Breast epithelium (tissue), 4 donors: ENCODE data around the gene THSD4. TPM values are rescaled to one million over a fixed set of nuclear protein-coding genes. Genes with fewer than 3 reads are reported as not detected.

Experiments
- DNase-seq, 2 donors: peaks; one replicate each; pipeline ENCODE4 v3.0.0-alpha.2; 2019; ENCODE audit warnings: low spot score in 2 of 2
- H3K27ac ChIP-seq, 2 donors: fragments of 200-600 bp; sonication (generic) in 1 of 2; one replicate each; pipeline ENCODE4 v1.5.1; 2016 to 2019; ENCODE audit warnings: mild to moderate bottlenecking in 1 of 2
- H3K27me3 ChIP-seq, 2 donors: fragments of 200-600 bp; sonication (generic) in 1 of 2; one replicate each; pipeline versions ENCODE4 v1.5.1 to v1.6.0; 2017 to 2019; ENCODE audit warnings: control low read depth in 1 of 2, mild to moderate bottlenecking in 1 of 2
- H3K36me3 ChIP-seq: fragments of 200-600 bp; one replicate; pipeline ENCODE4 v1.5.1; 2019
- H3K4me1 ChIP-seq, 2 donors: fragments of 200-600 bp; sonication (generic); one replicate each; pipeline ENCODE4 v1.5.1; 2016 to 2019; ENCODE audit warnings: control low read depth in 1 of 2
- H3K4me3 ChIP-seq, 3 donors: fragments of 200-600 bp; sonication (generic); 1 replicate in 2 of 3; 2 replicates in 1 of 3; pipeline ENCODE4 v1.5.1; 2016 to 2019; ENCODE audit warnings: mild to moderate bottlenecking in 3 of 3, moderate library complexity in 2 of 3
- H3K9me3 ChIP-seq, 2 donors: fragments of 200-600 bp; sonication (generic) in 1 of 2; one replicate each; pipeline ENCODE4 v1.5.1; 2016 to 2019; ENCODE audit warnings: control low read depth in 1 of 2
- POLR2A ChIP-seq: fragments of 450-650 bp; IDR thresholded peaks from one replicate; pipeline ENCODE4 v1.6.1; 2016; ENCODE audit warnings: antibody characterized with exemption, mild to moderate bottlenecking, moderate library complexity
- POLR2AphosphoS5 ChIP-seq, 3 donors: sonication (generic); formaldehyde crosslinking; IDR thresholded peaks; one replicate each; pipeline ENCODE4 v1.6.1; 2017; ENCODE audit warnings: antibody characterized with exemption in 3 of 3
- intact Hi-C: fragments of 100-400 bp; cut with DNase I; formaldehyde crosslinking; loops from one replicate; pipeline ENCODE4 v1.15.1; 2023; ENCODE audit warnings: low total_unique reads
- total RNA-seq, 3 donors: library from RNA; depleted of rRNA; stranded (reverse); fragments of >200 nt; gene quantifications; one replicate each; pipeline ENCODE4 v1.1.0, GENCODE V29; 2016
- TF ChIP-seq, protein P1 (sequence below), 3 donors: fragments of 450-650 bp; IDR thresholded peaks; one replicate each; pipeline ENCODE4 v1.5.1; 2016 to 2017; ENCODE audit warnings: antibody characterized with exemption in 3 of 3, mild to moderate bottlenecking in 3 of 3, moderate library complexity in 3 of 3

Gene THSD4
- total RNA-seq, 3 donors from 2014 or later: 0.64 to 58.7 (median 41.3) TPM

DNA sequence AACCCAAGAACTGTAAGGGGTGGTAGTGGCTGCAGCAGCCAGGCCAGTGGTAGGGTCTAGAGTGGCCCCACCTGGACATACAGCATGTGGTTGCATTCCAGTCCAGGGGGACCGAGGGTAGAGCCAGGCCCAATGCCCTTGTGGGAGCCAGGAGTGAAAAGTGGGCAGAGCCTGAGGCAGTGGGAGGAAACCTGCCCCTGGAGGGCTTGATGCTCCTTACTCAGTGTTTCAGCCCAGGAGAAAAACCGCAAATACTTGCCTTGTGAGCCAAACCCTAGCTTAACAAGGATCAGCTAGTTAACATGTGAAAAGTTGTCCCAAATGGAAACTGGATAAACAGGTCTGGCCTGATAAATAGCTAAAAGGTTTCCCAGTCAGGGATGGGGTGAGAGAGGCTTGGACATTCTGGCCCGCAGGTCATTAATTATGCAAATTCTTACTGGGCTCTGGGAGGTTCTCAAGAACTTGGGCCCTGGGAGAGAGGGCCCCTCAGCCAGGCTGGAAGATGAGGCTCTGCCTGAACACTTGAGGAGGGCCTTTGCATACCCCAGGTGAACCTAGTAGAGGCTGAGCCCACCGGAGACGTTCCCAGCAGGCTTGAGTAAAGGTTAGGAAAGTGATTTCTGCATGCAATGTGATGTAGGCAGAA is 222.1 kb downstream of the THSD4 start:
- intact Hi-C loops: no loop called here
- TF ChIP-seq POLR2AphosphoS5 (IDR thresholded peaks at IDR 0.05): peak in 1 of 3 donors; percentile 42
- TF ChIP-seq POLR2A: no peak
- TF ChIP-seq, protein P1, sequence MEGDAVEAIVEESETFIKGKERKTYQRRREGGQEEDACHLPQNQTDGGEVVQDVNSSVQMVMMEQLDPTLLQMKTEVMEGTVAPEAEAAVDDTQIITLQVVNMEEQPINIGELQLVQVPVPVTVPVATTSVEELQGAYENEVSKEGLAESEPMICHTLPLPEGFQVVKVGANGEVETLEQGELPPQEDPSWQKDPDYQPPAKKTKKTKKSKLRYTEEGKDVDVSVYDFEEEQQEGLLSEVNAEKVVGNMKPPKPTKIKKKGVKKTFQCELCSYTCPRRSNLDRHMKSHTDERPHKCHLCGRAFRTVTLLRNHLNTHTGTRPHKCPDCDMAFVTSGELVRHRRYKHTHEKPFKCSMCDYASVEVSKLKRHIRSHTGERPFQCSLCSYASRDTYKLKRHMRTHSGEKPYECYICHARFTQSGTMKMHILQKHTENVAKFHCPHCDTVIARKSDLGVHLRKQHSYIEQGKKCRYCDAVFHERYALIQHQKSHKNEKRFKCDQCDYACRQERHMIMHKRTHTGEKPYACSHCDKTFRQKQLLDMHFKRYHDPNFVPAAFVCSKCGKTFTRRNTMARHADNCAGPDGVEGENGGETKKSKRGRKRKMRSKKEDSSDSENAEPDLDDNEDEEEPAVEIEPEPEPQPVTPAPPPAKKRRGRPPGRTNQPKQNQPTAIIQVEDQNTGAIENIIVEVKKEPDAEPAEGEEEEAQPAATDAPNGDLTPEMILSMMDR (IDR thresholded peaks at IDR 0.05): no peak
- H3K4me1 ChIP-seq: peaks cover 0 to 6% of the 10 kb centered on the region in 2 donors
- no peaks in the 10 kb centered on the region for H3K36me3 ChIP-seq
- H3K4me3 ChIP-seq: no peak overlapping the region
- H3K27ac ChIP-seq: peak overlapping the region; percentile 63 to 68
- no peaks in the 10 kb centered on the region for H3K9me3 ChIP-seq
- no peaks in the 10 kb centered on the region for H3K27me3 ChIP-seq
- DNase-seq: peak in 1 of 2 donors; percentile 55

DNA sequence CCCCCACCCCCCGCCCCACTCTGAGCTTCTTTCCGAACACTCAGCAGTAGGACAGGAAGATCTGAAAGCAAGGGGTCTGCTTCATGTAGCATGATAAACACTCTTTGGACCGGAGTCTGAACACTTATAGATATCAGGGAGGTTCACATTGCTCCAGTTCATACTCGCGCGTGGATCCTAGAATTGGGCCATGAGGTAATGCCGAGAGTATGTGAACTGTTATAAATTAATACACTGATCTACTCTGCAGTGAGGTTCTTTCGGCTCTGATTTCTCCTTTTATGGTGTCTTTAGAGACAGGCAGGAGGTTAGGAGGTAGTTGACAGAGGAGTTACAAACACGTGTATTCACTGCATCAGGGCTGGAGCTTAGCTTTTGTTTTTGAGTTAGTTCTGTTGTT is 223.0 kb downstream of the THSD4 start:
- peak overlapping the region in 1 of 2 donors; percentile 63 for H3K27ac ChIP-seq
- intact Hi-C loops: no loop called here
- H3K36me3 ChIP-seq: no peaks in the 10 kb centered on the region
- H3K4me3 ChIP-seq: no peak overlapping the region
- no peak for TF ChIP-seq POLR2AphosphoS5 (IDR thresholded peaks at IDR 0.05)
- TF ChIP-seq POLR2A: no peak
- TF ChIP-seq, protein P1 (IDR thresholded peaks at IDR 0.05): no peak
- peaks cover 0 to 6% of the 10 kb centered on the region in 2 donors for H3K4me1 ChIP-seq
- no peak for DNase-seq
- H3K27me3 ChIP-seq: no peaks in the 10 kb centered on the region
- no peaks in the 10 kb centered on the region for H3K9me3 ChIP-seq

- Histone ChIP-seq H3K9me3 (no peaks in the 10 kb centered on the region), H3K27me3 (no peaks in the 10 kb centered on the region), H3K27ac (peak overlapping the region in 1 of 2 donors; percentile 10), H3K4me3 (no peak overlapping the region), H3K4me1 (peaks cover 0 to 6% of the 10 kb centered on the region in 2 donors), H3K36me3 (no peaks in the 10 kb centered on the region)
- intact Hi-C loops: no loop called here
- TF ChIP-seq POLR2AphosphoS5 (IDR thresholded peaks at IDR 0.05) (no peak), POLR2A (no peak)
- TF ChIP-seq, protein P1 (IDR thresholded peaks at IDR 0.05): no peak
- DNase-seq: no peak
Observed at GRCh38 chr15:71338827-71339542, 223.7 kb downstream of the THSD4 start.

- Histone ChIP-seq H3K27ac (no peak overlapping the region), H3K4me3 (no peak overlapping the region), H3K9me3 (no peaks in the 10 kb centered on the region), H3K27me3 (no peaks in the 10 kb centered on the region), H3K4me1 (peaks cover 0 to 3% of the 10 kb centered on the region in 2 donors), H3K36me3 (no peaks in the 10 kb centered on the region)
- TF ChIP-seq, protein P1 (IDR thresholded peaks at IDR 0.05): no peak
- no peak for TF ChIP-seq POLR2A
- no peak for TF ChIP-seq POLR2AphosphoS5 (IDR thresholded peaks at IDR 0.05)
- DNase-seq: no peak
- intact Hi-C loops: no loop called here
Observed at GRCh38 chr15:71341811-71342550, 226.7 kb downstream of the THSD4 start.
